Brain microvascular endothelial cell (primary cell): ENCODE measurements around the gene TNIP1.

Source experiments
- DNase-seq: peaks from one replicate; pipeline ENCODE4 v3.0.0-alpha.2; 2020
- H3K27ac ChIP-seq: fragments of 250-450 bp; sonication (Bioruptor Pico); 2 replicates; pipeline ENCODE4 v1.5.1; 2020; ENCODE audit warnings: mild to moderate bottlenecking, moderate library complexity
- H3K27me3 ChIP-seq: fragments of 250-450 bp; sonication (Bioruptor Pico); replicated peaks from 2 replicates; pipeline ENCODE4 v1.5.1; 2020; ENCODE audit warnings: mild to moderate bottlenecking
- H3K36me3 ChIP-seq: fragments of 250-450 bp; sonication (Bioruptor Pico); replicated peaks from 2 replicates; pipeline ENCODE4 v1.5.1; 2020; ENCODE audit warnings: mild to moderate bottlenecking
- H3K4me3 ChIP-seq: 2 replicates; pipeline ENCODE4 v1.5.1; 2011; ENCODE audit warnings: low read depth, mild to moderate bottlenecking, control low read depth, low read length, moderate library complexity
- in situ Hi-C: cut with HindIII; loops from 2 replicates; pipeline ENCODE4 v1.10.0; 2017; ENCODE audit warnings: low sequenced_read_pairs, low pct_ligation_motif_present
- TF ChIP-seq, protein P1 (sequence below): IDR thresholded peaks from 2 replicates; pipeline ENCODE4 v1.5.1; 2011; ENCODE audit warnings: low read depth, mild to moderate bottlenecking, moderate library complexity, low read length, control low read depth, inconsistent platforms; ENCODE audit errors: missing control alignments

Gene TNIP1

DNA sequence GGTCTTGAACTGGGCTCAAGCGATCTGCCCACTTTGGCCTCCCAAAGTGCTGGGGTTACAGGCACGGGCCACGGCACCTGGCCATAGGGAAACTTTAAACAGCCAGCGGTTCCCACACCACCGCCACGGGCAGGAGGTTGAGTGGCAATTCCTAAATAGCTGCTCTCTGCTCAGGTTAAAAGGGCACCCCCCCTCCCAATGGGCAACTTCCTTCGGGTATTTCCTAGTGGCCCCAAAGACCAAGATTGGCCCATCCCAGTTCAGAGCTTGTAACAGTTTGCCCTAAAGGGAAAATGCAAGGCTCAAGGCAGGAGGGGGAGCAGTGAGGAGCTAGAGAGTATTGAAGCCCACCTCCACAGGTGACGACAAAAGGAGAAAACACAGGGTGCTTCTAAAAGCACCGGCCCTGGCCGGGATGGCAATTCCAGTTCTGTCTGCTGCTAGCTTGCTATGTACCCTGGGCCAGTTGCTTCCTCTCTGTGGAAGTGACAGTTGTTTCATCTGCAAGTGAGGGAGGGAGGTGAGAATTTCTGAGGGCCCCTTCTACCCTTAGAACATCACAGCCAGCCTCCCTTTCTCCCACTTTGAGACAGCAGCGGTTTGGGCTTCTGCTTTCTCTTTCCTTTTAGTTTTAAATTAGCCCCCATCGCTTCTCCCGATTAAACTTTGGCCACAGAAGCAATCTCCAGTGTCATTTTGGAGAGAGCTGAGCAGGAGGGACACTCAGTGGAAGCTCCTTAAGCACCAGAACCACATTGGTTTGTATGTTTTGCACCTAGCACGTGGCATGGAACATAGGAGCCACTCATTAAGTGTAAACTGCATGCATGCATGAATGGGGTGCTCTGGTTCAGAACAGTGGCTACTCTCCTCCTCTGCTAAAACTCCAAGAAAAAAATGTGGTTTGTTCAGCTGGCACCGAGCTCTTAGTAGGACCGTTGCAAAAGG is 17.3 kb upstream of the TNIP1 start:
- peaks cover 28% of the 10 kb centered on the region for H3K36me3 ChIP-seq
- in situ Hi-C loops: no loop called here
- no peak for DNase-seq
- H3K27me3 ChIP-seq: no peaks in the 10 kb centered on the region
- H3K4me3 ChIP-seq: no peak overlapping the region
- no peak overlapping the region for H3K27ac ChIP-seq
- TF ChIP-seq, protein P1, sequence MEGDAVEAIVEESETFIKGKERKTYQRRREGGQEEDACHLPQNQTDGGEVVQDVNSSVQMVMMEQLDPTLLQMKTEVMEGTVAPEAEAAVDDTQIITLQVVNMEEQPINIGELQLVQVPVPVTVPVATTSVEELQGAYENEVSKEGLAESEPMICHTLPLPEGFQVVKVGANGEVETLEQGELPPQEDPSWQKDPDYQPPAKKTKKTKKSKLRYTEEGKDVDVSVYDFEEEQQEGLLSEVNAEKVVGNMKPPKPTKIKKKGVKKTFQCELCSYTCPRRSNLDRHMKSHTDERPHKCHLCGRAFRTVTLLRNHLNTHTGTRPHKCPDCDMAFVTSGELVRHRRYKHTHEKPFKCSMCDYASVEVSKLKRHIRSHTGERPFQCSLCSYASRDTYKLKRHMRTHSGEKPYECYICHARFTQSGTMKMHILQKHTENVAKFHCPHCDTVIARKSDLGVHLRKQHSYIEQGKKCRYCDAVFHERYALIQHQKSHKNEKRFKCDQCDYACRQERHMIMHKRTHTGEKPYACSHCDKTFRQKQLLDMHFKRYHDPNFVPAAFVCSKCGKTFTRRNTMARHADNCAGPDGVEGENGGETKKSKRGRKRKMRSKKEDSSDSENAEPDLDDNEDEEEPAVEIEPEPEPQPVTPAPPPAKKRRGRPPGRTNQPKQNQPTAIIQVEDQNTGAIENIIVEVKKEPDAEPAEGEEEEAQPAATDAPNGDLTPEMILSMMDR: no peak

DNA sequence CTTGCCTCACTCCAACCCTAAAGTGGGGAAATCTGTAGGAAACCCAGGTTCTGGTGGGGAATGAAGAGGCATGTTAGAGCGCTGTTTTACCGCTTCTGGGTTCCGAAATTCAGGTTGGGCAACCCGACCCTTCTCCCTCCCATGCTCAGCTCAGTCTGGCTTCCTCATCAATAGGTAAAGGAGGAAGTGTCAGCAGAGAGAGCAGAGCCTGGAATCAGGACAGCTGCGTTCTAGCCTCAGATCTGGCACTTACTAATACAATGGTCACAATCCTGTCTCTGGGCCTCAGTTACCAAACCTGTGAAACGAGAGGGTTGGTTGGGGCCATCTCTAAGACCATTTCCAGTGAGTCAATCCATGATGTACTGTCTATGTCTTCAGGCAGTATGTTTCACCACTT is 16.2 kb upstream of the TNIP1 start:
- Histone ChIP-seq H3K4me3 (no peak overlapping the region), H3K27me3 (no peaks in the 10 kb centered on the region), H3K36me3 (peaks cover 18% of the 10 kb centered on the region), H3K27ac (no peak overlapping the region)
- in situ Hi-C loops: no loop called here
- TF ChIP-seq, protein P1: no peak
- DNase-seq: no peak

DNA sequence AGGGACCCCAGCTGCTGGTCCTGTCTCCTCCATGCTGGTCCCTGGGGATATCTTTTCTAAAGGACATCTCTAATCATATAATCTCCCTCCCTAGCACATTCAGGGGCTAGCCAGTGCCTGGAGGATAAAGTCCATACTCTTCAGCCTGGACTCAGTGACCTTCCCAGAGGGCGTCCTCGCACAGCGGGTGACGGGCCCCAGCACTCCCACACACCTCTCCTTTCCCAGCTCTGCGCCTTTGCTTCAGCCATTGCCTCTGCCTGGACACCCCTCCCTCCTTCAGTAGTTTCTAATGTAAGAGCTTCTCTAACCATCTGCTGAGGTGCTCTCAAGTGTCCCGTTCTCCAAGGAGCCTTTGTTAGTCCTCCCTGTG is 15.2 kb upstream of the TNIP1 start:
- Histone ChIP-seq H3K27ac (no peak overlapping the region), H3K27me3 (no peaks in the 10 kb centered on the region), H3K4me3 (no peak overlapping the region), H3K36me3 (peaks cover 9% of the 10 kb centered on the region)
- DNase-seq: no peak
- in situ Hi-C loops: no loop called here
- TF ChIP-seq, protein P1: no peak

DNA sequence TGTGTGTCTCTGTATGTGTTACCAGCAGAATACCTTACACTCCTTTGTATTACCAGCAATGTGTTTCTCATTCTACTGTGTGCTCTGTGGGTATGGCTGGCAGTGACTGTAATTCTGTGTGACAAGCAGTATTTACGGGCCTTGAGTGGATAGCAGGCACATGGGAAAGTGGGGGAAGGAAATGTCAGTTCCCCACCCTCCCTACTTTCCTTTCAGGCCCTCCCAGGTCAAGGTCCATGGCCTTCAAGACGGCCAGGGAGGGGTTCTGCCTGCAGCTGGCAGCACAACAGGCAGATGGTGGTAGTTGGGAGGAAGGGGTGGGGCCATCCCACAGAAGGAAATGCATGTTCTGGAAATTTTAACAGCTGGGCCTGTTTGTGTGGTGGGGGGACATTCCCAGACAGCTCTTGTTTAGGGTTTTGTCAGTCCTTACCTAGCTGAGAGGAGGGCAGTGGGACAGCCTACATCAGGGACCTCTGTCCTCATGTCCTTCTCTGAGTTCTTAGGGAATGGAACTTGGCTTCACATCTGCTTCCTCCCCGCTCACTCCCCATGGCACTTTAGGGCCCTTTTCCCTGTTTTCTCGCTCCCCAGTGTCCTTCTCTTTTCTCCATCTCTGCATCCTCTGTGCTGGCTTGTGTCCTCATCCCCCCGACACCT is 14.6 kb upstream of the TNIP1 start:
- Histone ChIP-seq H3K36me3 (peaks cover 3% of the 10 kb centered on the region), H3K27me3 (no peaks in the 10 kb centered on the region), H3K4me3 (no peak overlapping the region), H3K27ac (no peak overlapping the region)
- DNase-seq: no peak
- TF ChIP-seq, protein P1: no peak
- in situ Hi-C loops: no loop called here

DNA sequence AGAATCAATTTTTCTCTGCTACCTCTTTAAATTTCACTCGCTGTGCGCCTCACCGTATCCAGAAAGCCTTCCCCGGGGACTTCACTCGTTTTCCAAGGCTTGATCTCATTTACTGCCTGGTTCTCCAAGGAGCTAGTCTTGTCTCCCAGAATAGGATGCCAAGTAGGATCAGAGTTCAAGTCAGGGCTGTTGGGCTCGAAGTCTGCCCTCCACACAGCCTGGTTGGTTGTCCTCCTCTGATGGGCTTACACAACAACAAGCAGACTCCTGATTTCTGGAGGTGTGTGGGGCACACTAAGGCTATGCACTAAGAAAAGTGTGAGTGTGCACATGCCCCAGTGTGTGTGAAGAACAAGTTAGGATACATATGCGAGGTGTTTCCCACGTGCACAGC is 14.0 kb upstream of the TNIP1 start:
- Histone ChIP-seq H3K27ac (peak overlapping the region; percentile 89), H3K36me3 (peaks cover 2% of the 10 kb centered on the region), H3K4me3 (no peak overlapping the region), H3K27me3 (no peaks in the 10 kb centered on the region)
- in situ Hi-C loops: no loop called here
- no peak for DNase-seq
- TF ChIP-seq, protein P1: no peak
